CD4-positive, alpha-beta T cell (primary cell): ENCODE measurements around the gene TMEM132C. TPM values are rescaled to one million over a fixed set of nuclear protein-coding genes. Genes with fewer than 3 reads are reported as not detected.

Source experiments
- ATAC-seq: fragments of 200-7000 bp; cut with Tn5 transposase; one replicate; pipeline ENCODE4 v1.10.0; 2022; ENCODE audit warnings: mild to moderate bottlenecking; ENCODE audit not compliant: poor library complexity
- CTCF ChIA-PET: fragments of 350-600 bp; sonication (Branson Sonifier 250); formaldehyde crosslinking; loops from one replicate; lab custom pipeline; 2021; ENCODE audit warnings: antibody characterized with exemption, inconsistent platforms; lab: Charles Lee
- POLR2A ChIA-PET: fragments of 350-600 bp; sonication (Branson Sonifier 250); formaldehyde crosslinking; loops from one replicate; lab custom pipeline; 2021; ENCODE audit warnings: antibody characterized with exemption, inconsistent platforms; lab: Charles Lee
- DNase-seq, 14 experiments: peaks; one replicate each; pipeline ENCODE4 v3.0.0-alpha.2; 2013 to 2020; ENCODE audit warnings: mixed read lengths in 2 of 14
- H3K27ac ChIP-seq, 2 donors: one replicate each; pipeline versions ENCODE4 v1.5.1 to v1.7.0; 2013; ENCODE audit warnings: low read length in 2 of 2, low read depth in 1 of 2, mild to moderate bottlenecking in 1 of 2
- H3K27me3 ChIP-seq, 2 experiments: 1 replicate in 1 of 2; 2 replicates in 1 of 2; pipeline versions ENCODE4 v1.6.1 to v1.7.0; 2013; ENCODE audit warnings: low read length in 2 of 2, control low read depth in 1 of 2, mild to moderate bottlenecking in 1 of 2, moderate library complexity in 1 of 2; ENCODE audit not compliant: insufficient read depth in 2 of 2, control insufficient read depth in 1 of 2
- H3K36me3 ChIP-seq: one replicate; pipeline ENCODE4 v1.6.1; 2013; ENCODE audit warnings: low read length, control low read depth; ENCODE audit not compliant: insufficient read depth
- H3K4me1 ChIP-seq: one replicate; pipeline ENCODE4 v1.6.1; 2013; ENCODE audit warnings: low read length, control low read depth; ENCODE audit not compliant: insufficient read depth
- H3K4me3 ChIP-seq: one replicate; pipeline ENCODE4 v1.5.1; 2013; ENCODE audit warnings: mild to moderate bottlenecking, low read length, moderate library complexity
- H3K9me3 ChIP-seq, 2 experiments: 1 replicate in 1 of 2; 2 replicates in 1 of 2; pipeline versions ENCODE4 v1.6.1 to v1.7.0; 2013; ENCODE audit warnings: low read length in 2 of 2, mild to moderate bottlenecking in 2 of 2, control low read depth in 1 of 2, moderate library complexity in 1 of 2; ENCODE audit not compliant: control insufficient read depth in 1 of 2, insufficient read depth in 1 of 2
- H3K27ac Mint-ChIP-seq: one replicate; pipeline ENCODE4 v1.8.0; 2020; ENCODE audit warnings: mixed read lengths
- H3K27me3 Mint-ChIP-seq: one replicate; pipeline ENCODE4 v1.8.0; 2021; ENCODE audit warnings: mixed read lengths
- H3K36me3 Mint-ChIP-seq: one replicate; pipeline ENCODE4 v1.8.0; 2021; ENCODE audit warnings: low read depth, mixed read lengths
- H3K4me1 Mint-ChIP-seq: one replicate; pipeline ENCODE4 v1.8.0; 2021; ENCODE audit warnings: low read depth, mixed read lengths
- H3K4me3 Mint-ChIP-seq: one replicate; pipeline ENCODE4 v1.8.0; 2020; ENCODE audit warnings: mild to moderate bottlenecking, mixed read lengths
- H3K9me3 Mint-ChIP-seq: one replicate; pipeline ENCODE4 v1.8.0; 2020; ENCODE audit warnings: mixed read lengths
- CTCF ChIP-seq: fragments of 200-600 bp; IDR thresholded peaks from one replicate; pipeline ENCODE4 v1.8.0; 2022; ENCODE audit warnings: antibody characterized with exemption, mild to moderate bottlenecking
- intact Hi-C, 2 experiments: fragments of 100-400 bp; cut with DNase I in 1 of 2; cut with micrococcal nuclease in 1 of 2; formaldehyde crosslinking; loops; one replicate each; pipeline versions ENCODE4 v1.15.1 to v1.9.0; 2023 to 2025; cut with DNase I, micrococcal nuclease
- total RNA-seq, 174 experiments: library from RNA in 2 of 174; stranded (reverse) in 2 of 174; gene quantifications; one replicate each; pipeline ENCODE4 v1.2.3 and lab custom pipeline; 2021 to 2026

Gene TMEM132C
- total RNA-seq, 2 experiments from 2014 or later = not detected

- TF ChIP-seq CTCF = no peak
- no peaks in the 10 kb centered on the region for H3K36me3 ChIP-seq
- peaks cover 0 to 18% of the 10 kb centered on the region in 2 experiments for H3K9me3 ChIP-seq
- Mint-ChIP-seq H3K27me3 (no peaks in the 10 kb centered on the region), H3K36me3 (no peaks in the 10 kb centered on the region), H3K4me3 (no peak overlapping the region), H3K27ac (no peak overlapping the region), H3K4me1 (no peaks in the 10 kb centered on the region), H3K9me3 (peaks cover 14% of the 10 kb centered on the region)
- no peak for ATAC-seq
- no peak for DNase-seq
- H3K27ac ChIP-seq = no peak overlapping the region
- no peak overlapping the region for H3K4me3 ChIP-seq
- CTCF ChIA-PET = no interaction called here
- H3K27me3 ChIP-seq = no peaks in the 10 kb centered on the region
- no peaks in the 10 kb centered on the region for H3K4me1 ChIP-seq
- intact Hi-C loops = no loop called here
- POLR2A ChIA-PET = no interaction called here
Observed at GRCh38 chr12:128423205-128423604, 156.2 kb downstream of the TMEM132C start.

GRCh38 chr12:128424931-128425431, 158.0 kb downstream of the TMEM132C start:
- CTCF ChIA-PET = no interaction called here
- Mint-ChIP-seq H3K9me3 (peaks cover 14% of the 10 kb centered on the region), H3K27me3 (no peaks in the 10 kb centered on the region), H3K4me1 (no peaks in the 10 kb centered on the region), H3K36me3 (no peaks in the 10 kb centered on the region), H3K4me3 (no peak overlapping the region), H3K27ac (no peak overlapping the region)
- DNase-seq (no peak), ATAC-seq (no peak)
- no peaks in the 10 kb centered on the region for H3K36me3 ChIP-seq
- POLR2A ChIA-PET = no interaction called here
- H3K4me1 ChIP-seq = no peaks in the 10 kb centered on the region
- H3K9me3 ChIP-seq = peaks cover 0 to 21% of the 10 kb centered on the region in 2 experiments
- no peak overlapping the region for H3K27ac ChIP-seq
- no peak overlapping the region for H3K4me3 ChIP-seq
- no peak for TF ChIP-seq CTCF
- intact Hi-C loops = no loop called here
- H3K27me3 ChIP-seq = no peaks in the 10 kb centered on the region

- ChIA-PET CTCF (no interaction called here), POLR2A (no interaction called here)
- H3K27ac Mint-ChIP-seq = no peak overlapping the region
- peaks cover 9% of the 10 kb centered on the region for H3K9me3 Mint-ChIP-seq
- no peaks in the 10 kb centered on the region for H3K27me3 Mint-ChIP-seq
- H3K4me3 ChIP-seq = no peak overlapping the region
- ATAC-seq = no peak
- H3K36me3 Mint-ChIP-seq = no peaks in the 10 kb centered on the region
- no peak overlapping the region for H3K27ac ChIP-seq
- no peak for DNase-seq
- no peaks in the 10 kb centered on the region for H3K27me3 ChIP-seq
- H3K36me3 ChIP-seq = no peaks in the 10 kb centered on the region
- TF ChIP-seq CTCF = no peak
- H3K9me3 ChIP-seq = peaks cover 0 to 21% of the 10 kb centered on the region in 2 experiments
- intact Hi-C loops = no loop called here
- no peaks in the 10 kb centered on the region for H3K4me1 ChIP-seq
- H3K4me1 Mint-ChIP-seq = no peaks in the 10 kb centered on the region
- no peak overlapping the region for H3K4me3 Mint-ChIP-seq
Observed at GRCh38 chr12:128425666-128426331, 158.8 kb downstream of the TMEM132C start.
